OCI-LY7 (cell line): ENCODE data around the gene PRPF38B.

ENCODE experiments used
- CTCF ChIP-seq: fragments of 200-600 bp; sonication (generic); conservative IDR thresholded peaks from 2 replicates; pipeline ENCODE4 v1.5.1; 2014; ENCODE audit warnings: mild to moderate bottlenecking, antibody characterized with exemption, low read length, moderate library complexity, mixed read lengths
- EZH2phosphoT487 ChIP-seq: fragments of 200-600 bp; sonication (generic); IDR thresholded peaks from 2 replicates; pipeline ENCODE4 v1.6.1; 2018; ENCODE audit warnings: low read depth, borderline replicate concordance, mild to moderate bottlenecking, mixed run types, antibody characterized with exemption, low read length, moderate library complexity, mixed read lengths

- no peak for TF ChIP-seq CTCF
- no peak for TF ChIP-seq EZH2phosphoT487
These were observed 34.6 kb upstream of the PRPF38B start for GRCh38 chr1:108657356-108658080.
